Kidney capillary endothelial cell (primary cell): ENCODE data around the gene GLTP.
"Not testable (repeated sequence)": the region's sequence is repeated elsewhere in the genome, so short reads cannot be mapped to it uniquely, and the experiment has no call there.

Experiments used
- DNase-seq: peaks from one replicate; pipeline ENCODE4 v3.0.0-alpha.2; 2018; ENCODE audit warnings: low spot score

The GLTP gene

GRCh38 chr12:109877504-109878246 is 2.7 kb downstream of the GLTP start:
- no peak for DNase-seq

GRCh38 chr12:109876406-109876805 is 3.9 kb downstream of the GLTP start:
- no peak for DNase-seq

- DNase-seq: no peak
Observed at GRCh38 chr12:109875572-109876131, 4.7 kb downstream of the GLTP start.

GRCh38 chr12:109873653-109874052 is 6.7 kb downstream of the GLTP start:
- DNase-seq: no peak

GRCh38 chr12:109871668-109872314 is 8.6 kb downstream of the GLTP start:
- no peak for DNase-seq

GRCh38 chr12:109870648-109871047 is 9.7 kb downstream of the GLTP start:
- no peak for DNase-seq

GRCh38 chr12:109868182-109869051 is 11.9 kb downstream of the GLTP start:
- DNase-seq: no peak

GRCh38 chr12:109864916-109865315 is 15.4 kb downstream of the GLTP start:
- no peak for DNase-seq

- no peak for DNase-seq
Observed at GRCh38 chr12:109863847-109864712, 16.3 kb downstream of the GLTP start.

- not testable (repeated sequence) for DNase-seq
Observed at GRCh38 chr12:109862491-109862890, 17.9 kb downstream of the GLTP start.

GRCh38 chr12:109861689-109862314 is 18.5 kb downstream of the GLTP start:
- no peak for DNase-seq

- no peak for DNase-seq
Observed at GRCh38 chr12:109860977-109861376, 19.4 kb downstream of the GLTP start.

GRCh38 chr12:109858764-109859163 is 21.6 kb downstream of the GLTP start:
- DNase-seq: no peak

GRCh38 chr12:109857715-109858114 is 22.6 kb downstream of the GLTP start:
- DNase-seq: no peak

- no peak for DNase-seq
Observed at GRCh38 chr12:109855377-109855776, 25.0 kb downstream of the GLTP start.

GRCh38 chr12:109850518-109850917 is 29.8 kb downstream of the GLTP start:
- not testable (repeated sequence) for DNase-seq

GRCh38 chr12:109847142-109847735 is 33.1 kb downstream of the GLTP start:
- no peak for DNase-seq

- DNase-seq: no peak
Observed at GRCh38 chr12:109845824-109846205, 34.5 kb downstream of the GLTP start.

- peak; percentile 84 for DNase-seq
Observed at GRCh38 chr12:109844983-109845823, 35.1 kb downstream of the GLTP start.

- DNase-seq: no peak
Observed at GRCh38 chr12:109844091-109844490, 36.2 kb downstream of the GLTP start.
